SH-SY5Y (cell line): ENCODE results near the gene WDR19.

Source experiments
- GATA2 ChIP-seq: IDR thresholded peaks from 2 replicates; pipeline ENCODE4 v1.6.1; 2011; ENCODE audit warnings: mild to moderate bottlenecking, low read depth, low read length
- GATA3 ChIP-seq: IDR thresholded peaks from 2 replicates; pipeline ENCODE4 v1.6.1; 2011; ENCODE audit warnings: low read depth, mild to moderate bottlenecking, low read length, moderate library complexity

GRCh38 chr4:39133623-39134022 is 48.7 kb upstream of the WDR19 start:
- TF ChIP-seq GATA3 (no peak), GATA2 (no peak)
